Measurements from ENCODE around the gene PPIL1.

Gene PPIL1

DNA sequence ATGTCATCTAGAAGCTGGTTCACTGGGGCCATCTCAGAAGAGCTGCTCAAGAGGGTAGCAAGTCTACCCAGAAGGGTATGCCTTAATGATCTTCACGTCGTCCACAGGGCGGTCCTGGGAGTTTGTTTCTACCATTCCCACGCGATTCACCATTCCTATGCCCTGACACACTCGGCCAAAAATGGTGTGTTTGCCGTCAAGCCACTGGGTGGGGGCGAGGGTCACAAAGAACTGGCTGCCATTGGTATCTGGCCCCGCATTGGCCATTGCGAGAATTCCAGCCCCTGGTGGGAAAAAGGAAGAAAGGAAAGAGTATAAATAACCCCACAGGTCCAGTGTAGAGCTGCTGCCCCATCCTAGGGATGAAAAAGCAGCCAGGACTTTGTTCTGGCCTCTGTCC, 18.9 kb downstream of the PPIL1 start:
- DNase-seq (ENCODE audit: low read depth in 3 of 3), result no peak

- no peak for DNase-seq (ENCODE audit: low read depth in 3 of 3)
These were observed 21.3 kb downstream of the PPIL1 start for GRCh38 chr6:36853325-36853724.

GRCh38 chr6:36852481-36853147, 22.0 kb downstream of the PPIL1 start:
- DNase-seq (ENCODE audit: low read depth in 3 of 3), result no peak

DNA sequence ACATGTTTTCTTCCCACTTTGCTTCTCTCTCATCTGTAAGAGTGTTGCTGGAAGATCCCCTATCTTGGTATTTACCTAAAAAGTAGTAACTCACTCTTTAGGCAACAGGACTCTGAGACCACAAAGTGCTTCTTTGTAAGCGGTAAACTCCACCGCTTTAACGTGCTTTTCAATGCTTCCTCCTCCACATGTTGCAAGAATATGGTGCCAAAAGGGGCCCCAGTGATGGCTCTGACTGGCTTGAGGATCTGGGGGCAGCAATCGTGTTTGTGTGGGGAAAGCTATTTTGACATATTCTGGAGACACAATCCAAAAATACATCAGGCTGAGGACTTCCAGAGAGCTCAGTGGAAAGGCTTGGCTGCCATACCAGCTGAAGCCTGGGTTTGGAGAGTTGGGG, 23.0 kb downstream of the PPIL1 start:
- no peak for DNase-seq (ENCODE audit: low read depth in 3 of 3)

GRCh38 chr6:36851149-36851614, 23.4 kb downstream of the PPIL1 start:
- no peak for DNase-seq (ENCODE audit: low read depth in 3 of 3)

GRCh38 chr6:36850021-36850420, 24.6 kb downstream of the PPIL1 start:
- no peak for DNase-seq (ENCODE audit: low read depth in 3 of 3)

DNA sequence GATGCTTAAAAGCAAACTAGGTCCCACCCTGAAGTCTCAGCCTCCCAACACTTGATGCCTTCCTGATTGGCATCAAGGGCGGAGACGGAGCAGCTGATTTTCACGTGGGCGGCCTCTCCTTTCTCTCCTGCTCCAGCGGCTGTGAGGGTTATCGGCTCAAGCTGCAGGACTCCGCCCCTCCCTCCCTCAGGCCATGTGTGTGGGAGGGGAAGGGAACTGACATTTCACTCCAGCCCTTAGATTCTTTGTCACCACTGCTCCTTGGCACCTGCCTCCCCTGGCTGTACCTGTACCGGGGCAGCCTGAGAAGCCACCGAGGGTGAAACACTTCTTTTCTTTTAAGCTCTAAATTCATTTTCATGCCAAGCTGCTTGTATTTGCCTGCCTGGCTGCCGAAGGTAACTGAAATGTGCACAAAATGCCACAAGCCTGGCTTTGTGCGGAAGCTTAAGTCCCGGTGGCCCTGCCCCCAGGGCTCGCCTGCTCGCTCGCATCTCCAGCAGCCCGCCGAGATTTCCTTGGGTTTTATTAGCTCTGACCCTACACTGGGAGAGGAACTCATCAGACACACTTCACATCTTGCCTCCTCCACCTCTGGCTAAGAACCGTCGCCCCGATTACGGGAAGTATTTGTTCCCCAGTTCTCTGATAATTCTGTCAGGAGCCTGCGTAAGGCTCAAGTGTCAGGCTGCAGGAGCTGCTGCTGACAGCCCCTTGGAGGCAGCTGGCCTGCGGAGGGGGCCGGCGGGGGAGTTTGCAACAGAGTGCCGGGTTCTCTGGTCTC, 25.8 kb downstream of the PPIL1 start:
- DNase-seq (ENCODE audit: low read depth in 3 of 3), result no peak

DNA sequence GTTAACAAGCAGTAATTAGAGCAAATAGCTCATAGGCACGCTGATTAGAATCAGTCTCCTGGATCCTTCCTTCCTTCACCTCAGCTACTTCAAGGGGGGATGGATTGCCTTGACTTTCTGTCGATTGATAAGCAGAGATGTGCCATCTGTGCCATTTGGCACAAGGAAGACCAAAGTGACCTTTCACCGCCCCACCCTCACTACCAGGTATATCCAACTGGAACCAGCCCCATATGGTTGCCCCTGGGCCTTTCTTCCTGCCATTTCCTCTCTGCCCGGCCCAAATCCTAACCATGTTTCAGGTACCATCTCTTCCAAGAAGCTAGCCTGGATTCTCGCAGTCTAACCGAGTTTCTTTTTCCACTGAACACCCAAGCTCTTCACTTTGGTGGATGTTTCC, 26.6 kb downstream of the PPIL1 start:
- DNase-seq (ENCODE audit: low read depth in 3 of 3), result no peak

DNA sequence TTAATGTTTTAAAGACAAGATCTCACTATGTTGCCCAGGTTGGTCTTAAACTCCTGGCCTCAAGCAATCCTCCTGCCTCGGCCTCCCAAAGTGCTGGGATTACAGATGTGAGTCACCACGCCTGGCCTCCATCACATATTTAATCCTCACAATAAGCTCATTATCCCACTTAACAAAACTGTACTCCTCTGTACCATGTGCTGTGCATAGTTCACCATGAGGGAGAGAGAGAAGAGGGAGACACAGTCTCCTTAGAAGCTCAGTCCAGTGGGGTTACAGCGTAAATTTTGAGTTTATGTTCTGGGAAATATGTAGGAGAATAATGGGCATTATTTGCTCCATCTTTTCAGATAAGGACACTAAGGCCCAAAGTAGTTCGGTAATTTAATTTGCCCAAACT, 27.5 kb downstream of the PPIL1 start:
- no peak for DNase-seq (ENCODE audit: low read depth in 3 of 3)

DNA sequence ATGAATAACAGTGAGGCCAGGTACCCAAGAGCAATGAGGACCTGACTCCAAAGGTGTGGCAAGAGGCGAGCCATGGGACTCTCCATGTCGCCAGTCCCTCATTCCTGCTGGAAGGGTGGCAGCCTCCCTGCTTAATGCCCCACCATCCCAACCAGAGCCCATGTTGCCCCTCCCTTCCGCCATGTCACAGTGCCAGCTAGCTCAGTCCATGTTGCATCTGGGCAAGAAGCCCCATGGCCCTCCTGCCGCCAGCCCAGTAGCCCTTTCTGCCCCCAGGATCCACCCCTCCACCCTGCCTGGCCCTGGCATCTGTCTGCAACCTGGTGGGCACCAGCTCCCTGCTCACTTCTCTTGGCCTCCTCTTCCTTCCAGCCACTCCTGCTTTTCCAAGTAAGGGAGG, 29.4 kb downstream of the PPIL1 start:
- DNase-seq (ENCODE audit: low read depth in 3 of 3), result no peak

DNA sequence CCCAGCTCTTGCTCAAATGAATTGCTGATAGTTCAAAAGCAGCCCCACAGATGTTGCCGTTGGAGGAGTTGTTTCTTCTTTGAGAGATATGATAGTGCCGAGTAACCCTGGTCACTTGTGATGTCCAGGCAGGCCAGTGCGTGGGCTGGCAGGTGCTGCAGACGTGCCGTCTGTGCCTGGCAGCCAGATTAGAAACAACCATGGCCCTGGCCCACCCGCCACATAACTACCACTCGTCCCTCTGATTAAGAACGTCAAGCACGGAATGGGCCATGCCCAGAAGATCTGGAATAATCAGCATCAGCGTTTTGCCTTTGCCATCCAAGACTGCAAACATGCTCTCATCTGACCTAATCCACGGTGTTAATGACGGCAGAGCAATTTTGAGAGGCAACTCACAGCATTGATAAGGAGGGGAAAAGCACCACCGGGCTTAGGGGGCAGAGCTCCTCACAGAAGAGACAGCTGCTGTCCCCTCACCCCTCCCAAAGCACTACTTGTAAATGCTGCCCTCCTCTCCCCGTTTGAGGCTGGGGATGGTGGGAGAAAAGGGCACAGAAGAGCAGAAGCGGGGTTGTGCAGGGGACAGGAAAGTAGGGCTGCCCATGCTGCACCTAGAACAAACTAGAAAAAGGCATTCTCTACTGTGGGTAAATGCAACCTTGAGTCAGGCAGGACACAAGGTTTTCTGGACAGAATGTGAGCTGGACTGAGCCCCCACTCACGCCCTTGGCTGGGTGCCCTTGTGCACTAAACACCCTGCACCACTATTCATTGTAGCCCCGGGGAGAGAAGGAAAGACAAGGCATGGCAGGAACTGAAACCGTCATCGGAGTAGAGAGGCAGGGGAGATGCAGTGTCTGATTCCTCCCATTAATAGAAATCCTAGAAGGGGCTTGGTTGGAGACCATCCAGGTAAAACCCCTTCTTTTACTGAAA, 30.1 kb downstream of the PPIL1 start:
- DNase-seq (ENCODE audit: low read depth in 3 of 3), result no peak

DNA sequence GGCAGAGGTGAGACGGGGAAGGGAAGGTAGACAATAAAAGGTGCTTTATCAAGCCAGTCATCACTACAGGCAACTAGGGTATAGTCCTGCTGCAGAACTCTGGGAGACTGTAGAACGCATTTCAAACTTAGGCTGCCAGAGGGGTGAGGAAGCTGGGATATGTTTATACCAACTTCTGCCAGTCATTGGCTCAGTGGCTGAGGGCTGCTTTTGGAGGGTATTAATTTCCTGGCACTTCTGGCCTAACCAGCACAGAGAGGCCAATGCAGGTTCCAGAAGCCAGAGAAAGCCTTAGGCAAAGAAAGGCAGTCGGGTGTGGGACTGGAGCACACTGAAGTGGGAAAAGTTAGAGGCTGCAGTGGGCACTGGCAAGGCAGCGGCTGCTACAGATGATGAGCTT, 31.4 kb downstream of the PPIL1 start:
- DNase-seq (ENCODE audit: low read depth in 3 of 3), result no peak

DNA sequence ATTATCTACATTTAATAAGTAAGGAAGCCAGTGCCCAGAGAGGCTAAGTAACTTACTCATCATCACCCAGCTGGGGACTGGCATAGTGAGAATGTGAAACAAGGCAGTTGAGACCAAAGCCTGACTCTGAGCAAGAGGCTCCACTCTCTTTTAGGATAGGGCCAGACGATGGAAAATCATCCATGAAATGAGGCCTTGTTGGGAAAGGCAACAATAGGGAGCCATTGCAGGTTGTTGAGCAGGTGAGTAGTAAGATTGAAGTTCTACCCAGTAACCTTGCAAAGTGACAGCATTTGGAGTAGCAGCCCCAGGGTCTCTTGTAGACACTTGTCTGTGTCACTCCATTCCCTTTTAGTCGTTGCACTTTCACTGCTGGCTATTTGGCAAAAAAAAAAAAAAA, 32.8 kb downstream of the PPIL1 start:
- DNase-seq (ENCODE audit: low read depth in 3 of 3), result no peak

GRCh38 chr6:36840432-36841403, 33.9 kb downstream of the PPIL1 start:
- DNase-seq (ENCODE audit: low read depth in 3 of 3), result peak; percentile 8 to 16 (median 15)

GRCh38 chr6:36839749-36840431, 34.7 kb downstream of the PPIL1 start:
- peak; percentile 15 to 21 (median 16) for DNase-seq (ENCODE audit: low read depth in 3 of 3)

GRCh38 chr6:36838896-36839748, 35.5 kb downstream of the PPIL1 start, which contains the start of gene CPNE5:
Gene CPNE5, minus strand, starts transcription at chr6:36839444. Its CDS starts 67 bp downstream, at chr6:36839377.
- peak in 1 of 3 experiments; percentile 11 for DNase-seq (ENCODE audit: low read depth in 3 of 3)

GRCh38 chr6:36837686-36838085, 36.9 kb downstream of the PPIL1 start:
- no peak for DNase-seq (ENCODE audit: low read depth in 3 of 3)

DNA sequence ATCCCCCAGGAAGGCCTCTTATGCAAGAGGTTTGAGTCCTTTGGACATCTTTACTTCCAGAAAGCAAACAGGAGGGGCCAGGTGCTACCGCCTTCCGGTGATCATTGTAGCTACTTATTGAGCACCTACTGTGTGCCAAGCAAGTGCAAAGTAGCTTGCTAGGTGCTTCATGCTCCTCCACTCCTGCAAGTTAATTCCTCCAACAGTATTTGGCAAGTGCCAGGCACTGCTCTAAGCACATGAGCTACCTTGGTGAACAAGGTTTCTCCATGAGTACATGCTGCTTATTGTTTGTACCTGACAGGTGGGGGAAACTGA, 37.6 kb downstream of the PPIL1 start:
- DNase-seq (ENCODE audit: low read depth in 3 of 3), result no peak

All from stimulated activated CD4-positive, alpha-beta T cell treated with anti-CD3 and anti-CD28 coated beads, TNF-alpha, amount 100 ng/mL, for 4 hours (primary cell).